Heart left ventricle (tissue), 16 donors: ENCODE measurements around the gene GSAP. TPM values are rescaled to one million over a fixed set of nuclear protein-coding genes. Genes with fewer than 3 reads are reported as not detected.

Experiments used
- ATAC-seq, 4 donors: fragments of 200-7000 bp; cut with Tn5 transposase; one replicate each; pipeline ENCODE4 v1.9.1; 2020 to 2022; ENCODE audit warnings: moderate library complexity in 4 of 4, mild to moderate bottlenecking in 3 of 4, moderate number of reproducible peaks in 1 of 4
- DNase-seq, 5 donors: peaks; one replicate each; pipeline ENCODE4 v3.0.0-alpha.2; 2020
- H3K27ac ChIP-seq, 12 donors: fragments of 200-600 bp; sonication (generic) in 4 of 12; one replicate each; pipeline versions ENCODE4 v1.5.0 to v1.8.0; 2016 to 2022; ENCODE audit warnings: mild to moderate bottlenecking in 2 of 12
- H3K27me3 ChIP-seq, 9 donors: fragments of 200-600 bp; sonication (generic) in 2 of 9; one replicate each; pipeline versions ENCODE4 v1.5.1 to v1.8.0; 2016 to 2022; ENCODE audit warnings: mild to moderate bottlenecking in 3 of 9
- H3K36me3 ChIP-seq, 9 donors: fragments of 200-600 bp; sonication (generic) in 2 of 9; one replicate each; pipeline versions ENCODE4 v1.5.0 to v1.8.0; 2018 to 2022; ENCODE audit warnings: mild to moderate bottlenecking in 2 of 9
- H3K4me1 ChIP-seq, 12 donors: fragments of 200-600 bp; sonication (generic) in 4 of 12; one replicate each; pipeline versions ENCODE4 v1.5.0 to v1.8.0; 2016 to 2022; ENCODE audit warnings: mild to moderate bottlenecking in 3 of 12
- H3K4me3 ChIP-seq, 12 donors: fragments of 200-600 bp; sonication (generic) in 4 of 12; one replicate each; pipeline versions ENCODE4 v1.5.0 to v1.8.0; 2017 to 2022; ENCODE audit warnings: mild to moderate bottlenecking in 9 of 12, moderate library complexity in 4 of 12
- H3K9me3 ChIP-seq, 12 donors: fragments of 200-600 bp; sonication (generic) in 4 of 12; one replicate each; pipeline versions ENCODE4 v1.5.0 to v1.8.0; 2016 to 2022; ENCODE audit warnings: mild to moderate bottlenecking in 1 of 12
- POLR2A ChIP-seq, 2 donors: fragments of 450-650 bp; IDR thresholded peaks; one replicate each; pipeline ENCODE4 v1.6.1; 2017; ENCODE audit warnings: antibody characterized with exemption in 2 of 2, mild to moderate bottlenecking in 2 of 2, moderate library complexity in 2 of 2
- WGBS, 4 donors: extraction: QIAGEN DNeasy Blood & Tissue Kit in 2 of 4; methylation state at CpG; one replicate each; pipeline versions ENCODE4 v1.1.5 to v1.1.7; 2013 to 2018; 5-methylcytosine and 5-hydroxymethylcytosine counted together
- intact Hi-C, 10 donors: fragments of 100-400 bp; cut with DNase I; formaldehyde crosslinking; loops; one replicate each; pipeline versions ENCODE4 v1.11.1 to v1.14.2; 2022
- polyA plus RNA-seq, 2 donors: library from polyadenylated mRNA; stranded (reverse); fragments of 200-250 nt; gene quantifications; one replicate each; pipeline ENCODE4 v1.2.3, GENCODE V29; 2013
- total RNA-seq, 9 donors: library from RNA; depleted of rRNA in 2 of 9; stranded (reverse); fragments of >200 nt in 2 of 9; fragmentation: NEBNext Ultra II Directional in 3 of 9; extraction: Animal tissue kit (Norgen Biotek cat#: 25700) in 3 of 9; gene quantifications; one replicate each; pipeline versions ENCODE4 v1.1.0 to v1.2.4, GENCODE V29; 2016 to 2023
- TF ChIP-seq, protein P1 (sequence below), 12 donors: fragments of 200-600 bp; sonication (generic) in 4 of 12; IDR thresholded peaks; one replicate each; pipeline versions ENCODE4 v1.5.0 to v1.8.0; 2018 to 2022; ENCODE audit warnings: antibody characterized with exemption in 12 of 12, mild to moderate bottlenecking in 5 of 12
- donor health status: ischemic (EF 13 %, LVEDD 7.1; RV severe dilation, severe dysfunction).
- donor health status: healthy with polysubstance abuse.
- donor health status: DM: no; HTN: yes; CAD: no.
- donor health status: DM: no; HTN: no; CAD: no.
- donor health status: ischemic (EF 25% LVEDD 6.9; RV normal size, moderate dysfunction).
- donor health status: ischemic (EF 25% LVEDD 5.7; RV mildly dilated, moderate dysfunction).
- donor health status: healthy.
- donor health status: DM: yes; HTN: yes; CAD: no.
- donor health status: ischemic (EF 35%, LVEDD 5.7; RV mildly dilated, moderate dysfunction).
- donor health status: nonischemic (EF 11% LVEDD 7.7; RV severe dilation, severe dysfunction).
- donor health status: DM: yes; HTN: yes; CAD: no.
- donor health status: PGD.
- donor health status: ischemic (EF 29% LVEDD 5.4; RV normal size, mild dysfunction).
- donor health status: nonischemic (EF 23%, LVEDD 6.1; RV moderate dilation, normal function).

Gene GSAP
- total and polyA plus RNA-seq, 11 donors, result 1.7 to 24.9 (median 6.5) TPM

DNA sequence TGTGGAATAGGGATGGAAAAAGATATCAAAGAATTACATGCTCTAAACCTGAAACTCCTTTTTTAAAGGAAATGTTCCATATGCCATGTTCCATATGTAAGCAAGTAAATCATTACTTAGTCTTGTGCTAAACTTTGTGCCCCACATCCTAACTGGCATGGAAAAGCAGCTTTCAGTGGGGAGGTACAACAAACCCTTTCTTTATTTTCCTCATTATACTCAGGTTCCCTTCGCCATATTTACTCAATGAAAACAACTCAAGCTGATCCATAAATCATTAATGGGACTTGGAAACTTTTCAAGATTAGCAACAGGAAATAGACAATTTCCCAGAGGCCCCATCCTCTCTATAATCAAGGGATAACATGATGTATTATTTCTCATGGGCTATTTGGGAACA is 56.0 kb downstream of the GSAP start:
- ATAC-seq (no peak), DNase-seq (no peak)
- Histone ChIP-seq H3K4me1 (peaks cover 0 to 4% (median 0%) of the 10 kb centered on the region in 12 donors), H3K4me3 (no peak overlapping the region), H3K9me3 (no peaks in the 10 kb centered on the region), H3K27me3 (no peaks in the 10 kb centered on the region), H3K27ac (peak overlapping the region in 3 of 12 donors; percentile 2 to 35 (median 6)), H3K36me3 (peaks cover 0 to 22% (median 0%) of the 10 kb centered on the region in 9 donors)
- intact Hi-C loops, result no loop called here
- TF ChIP-seq, protein P1, sequence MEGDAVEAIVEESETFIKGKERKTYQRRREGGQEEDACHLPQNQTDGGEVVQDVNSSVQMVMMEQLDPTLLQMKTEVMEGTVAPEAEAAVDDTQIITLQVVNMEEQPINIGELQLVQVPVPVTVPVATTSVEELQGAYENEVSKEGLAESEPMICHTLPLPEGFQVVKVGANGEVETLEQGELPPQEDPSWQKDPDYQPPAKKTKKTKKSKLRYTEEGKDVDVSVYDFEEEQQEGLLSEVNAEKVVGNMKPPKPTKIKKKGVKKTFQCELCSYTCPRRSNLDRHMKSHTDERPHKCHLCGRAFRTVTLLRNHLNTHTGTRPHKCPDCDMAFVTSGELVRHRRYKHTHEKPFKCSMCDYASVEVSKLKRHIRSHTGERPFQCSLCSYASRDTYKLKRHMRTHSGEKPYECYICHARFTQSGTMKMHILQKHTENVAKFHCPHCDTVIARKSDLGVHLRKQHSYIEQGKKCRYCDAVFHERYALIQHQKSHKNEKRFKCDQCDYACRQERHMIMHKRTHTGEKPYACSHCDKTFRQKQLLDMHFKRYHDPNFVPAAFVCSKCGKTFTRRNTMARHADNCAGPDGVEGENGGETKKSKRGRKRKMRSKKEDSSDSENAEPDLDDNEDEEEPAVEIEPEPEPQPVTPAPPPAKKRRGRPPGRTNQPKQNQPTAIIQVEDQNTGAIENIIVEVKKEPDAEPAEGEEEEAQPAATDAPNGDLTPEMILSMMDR (IDR thresholded peaks at IDR 0.05), result no peak
- TF ChIP-seq POLR2A (IDR thresholded peaks at IDR 0.05), result no peak
- 62 to 73% (median 65%) methylated on average over 1 of the region's 1 CpG for WGBS, 4 donors

- Histone ChIP-seq H3K4me3 (no peak overlapping the region), H3K36me3 (peaks cover 0 to 27% (median 0%) of the 10 kb centered on the region in 9 donors), H3K9me3 (no peaks in the 10 kb centered on the region), H3K27me3 (no peaks in the 10 kb centered on the region), H3K27ac (peak overlapping the region in 1 of 12 donors; percentile 39), H3K4me1 (peaks cover 0 to 4% (median 0%) of the 10 kb centered on the region in 12 donors)
- intact Hi-C loops, result loop anchor here in 2 of 10 donors (10.0 kb wide), 2 partner anchors 55 to 175 kb away; partner anchors contain the start of genes GSAP (in 1 of the 2) and PTPN12 (in 1 of the 2)
- no peak for DNase-seq
- 43 to 59% (median 54%) methylated on average over 1 of the region's 1 CpG for WGBS, 4 donors
- ATAC-seq, result no peak
- no peak for TF ChIP-seq POLR2A (IDR thresholded peaks at IDR 0.05)
- TF ChIP-seq, protein P1 (IDR thresholded peaks at IDR 0.05), result no peak
These were observed 56.5 kb downstream of the GSAP start for GRCh38 chr7:77359599-77359998.

DNA sequence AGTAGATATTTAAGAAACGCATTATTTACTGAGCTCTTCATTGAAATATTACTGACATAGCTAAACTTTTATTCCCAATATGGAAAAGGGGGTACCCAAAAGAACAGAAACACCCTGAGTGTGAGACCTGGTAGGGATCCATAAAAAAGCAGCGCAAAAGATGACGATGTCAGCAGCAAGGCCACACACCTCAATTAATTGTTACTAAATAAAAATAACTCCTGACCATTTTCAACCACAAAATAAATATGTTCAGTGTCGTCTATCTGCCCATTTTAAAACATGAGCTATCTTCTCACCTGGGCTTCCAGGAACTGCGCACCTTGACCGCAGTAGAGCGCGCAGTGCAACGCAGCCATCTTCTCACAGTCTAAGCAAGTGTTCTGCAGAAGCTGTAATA is 61.2 kb downstream of the GSAP start:
- intact Hi-C loops, result loop anchor here in 3 of 10 donors (5.0 to 10.0 kb wide), 3 partner anchors 60 to 182 kb away; partner anchors contain the start of genes PTPN12 (in 3 of the 3) and GSAP (in 1 of the 3)
- Histone ChIP-seq H3K36me3 (peaks cover 0 to 18% (median 0%) of the 10 kb centered on the region in 9 donors), H3K4me1 (peaks cover 0 to 40% (median 5%) of the 10 kb centered on the region in 12 donors), H3K4me3 (no peak overlapping the region), H3K27ac (no peak overlapping the region), H3K9me3 (no peaks in the 10 kb centered on the region), H3K27me3 (no peaks in the 10 kb centered on the region)
- DNase-seq (no peak), ATAC-seq (no peak)
- WGBS, 4 donors, result 85 to 98% (median 93%) methylated on average over 9 of the region's 9 CpGs
- TF ChIP-seq, protein P1 (IDR thresholded peaks at IDR 0.05), result no peak
- no peak for TF ChIP-seq POLR2A (IDR thresholded peaks at IDR 0.05)

GRCh38 chr7:77354484-77354883 is 61.7 kb downstream of the GSAP start:
- Histone ChIP-seq H3K4me1 (peaks cover 0 to 40% (median 5%) of the 10 kb centered on the region in 12 donors), H3K27me3 (no peaks in the 10 kb centered on the region), H3K4me3 (no peak overlapping the region), H3K9me3 (no peaks in the 10 kb centered on the region), H3K27ac (peak overlapping the region in 1 of 12 donors; percentile 15), H3K36me3 (peaks cover 0 to 18% (median 0%) of the 10 kb centered on the region in 9 donors)
- intact Hi-C loops, result loop anchor here in 3 of 10 donors (5.0 to 10.0 kb wide), 3 partner anchors 60 to 183 kb away; partner anchors contain the start of genes PTPN12 (in 3 of the 3) and GSAP (in 1 of the 3)
- no peak for DNase-seq
- no peak for ATAC-seq
- no peak for TF ChIP-seq POLR2A (IDR thresholded peaks at IDR 0.05)
- TF ChIP-seq, protein P1 (IDR thresholded peaks at IDR 0.05), result no peak
- WGBS, 4 donors, result 55 to 59% (median 57%) methylated on average over 2 of the region's 2 CpGs
